Astrocyte of the cerebellum (primary cell): ENCODE measurements around the gene CSF2.

Experiments used
- DNase-seq: peaks from one replicate; pipeline ENCODE4 v3.0.0-alpha.2; 2011; ENCODE audit warnings: low read depth
- H3K4me3 ChIP-seq: 2 replicates; pipeline ENCODE4 v1.5.1; 2011; ENCODE audit warnings: mild to moderate bottlenecking, low read depth, low read length, moderate library complexity
- CTCF ChIP-seq: IDR thresholded peaks from 2 replicates; pipeline ENCODE4 v1.5.1; 2012; ENCODE audit warnings: low read length, low read depth, moderate library complexity, mild to moderate bottlenecking; ENCODE audit errors: missing control alignments
- in situ Hi-C: cut with HindIII; loops from 2 replicates; pipeline ENCODE4 v1.10.0; 2017; ENCODE audit warnings: low sequenced_read_pairs

CSF2 gene

GRCh38 chr5:132064140-132064539 is 9.4 kb upstream of the CSF2 start:
- no peak for TF ChIP-seq CTCF
- no peak for DNase-seq
- no peak overlapping the region for H3K4me3 ChIP-seq
- in situ Hi-C loops, result no loop called here

GRCh38 chr5:132064738-132065331 is 8.8 kb upstream of the CSF2 start:
- in situ Hi-C loops, result no loop called here
- TF ChIP-seq CTCF, result peak; percentile 98
- no peak overlapping the region for H3K4me3 ChIP-seq
- DNase-seq, result peak; percentile 41

- in situ Hi-C loops, result no loop called here
- H3K4me3 ChIP-seq, result no peak overlapping the region
- peak; percentile 46 for DNase-seq
- TF ChIP-seq CTCF, result peak; percentile 70
These were observed 8.1 kb upstream of the CSF2 start for GRCh38 chr5:132065351-132065937.

GRCh38 chr5:132065951-132066701 is 7.5 kb upstream of the CSF2 start:
- no peak overlapping the region for H3K4me3 ChIP-seq
- in situ Hi-C loops, result no loop called here
- TF ChIP-seq CTCF, result no peak
- no peak for DNase-seq

- no peak for DNase-seq
- in situ Hi-C loops, result no loop called here
- no peak for TF ChIP-seq CTCF
- no peak overlapping the region for H3K4me3 ChIP-seq
These were observed 6.7 kb upstream of the CSF2 start for GRCh38 chr5:132066871-132067270.

- no peak for DNase-seq
- H3K4me3 ChIP-seq, result no peak overlapping the region
- in situ Hi-C loops, result no loop called here
- TF ChIP-seq CTCF, result no peak
These were observed 6.1 kb upstream of the CSF2 start for GRCh38 chr5:132067451-132067850.
